Measurements from ENCODE around the gene C17orf100.

C17orf100 gene

GRCh38 chr17:6668219-6668618, 16.7 kb downstream of the C17orf100 start:
- H3K4me3 ChIP-seq (ENCODE audit: low read depth, low read length): no peak overlapping the region

- H3K4me3 ChIP-seq (ENCODE audit: low read depth, low read length): no peak overlapping the region
These were observed 17.3 kb downstream of the C17orf100 start for GRCh38 chr17:6668727-6669425.

GRCh38 chr17:6669479-6670212, 18.1 kb downstream of the C17orf100 start:
- H3K4me3 ChIP-seq (ENCODE audit: low read depth, low read length): no peak overlapping the region

GRCh38 chr17:6670571-6670970, 19.0 kb downstream of the C17orf100 start:
- no peak overlapping the region for H3K4me3 ChIP-seq (ENCODE audit: low read depth, low read length)

GRCh38 chr17:6670999-6671398, 19.4 kb downstream of the C17orf100 start:
- no peak overlapping the region for H3K4me3 ChIP-seq (ENCODE audit: low read depth, low read length)

GRCh38 chr17:6671431-6671830, 19.9 kb downstream of the C17orf100 start:
- H3K4me3 ChIP-seq (ENCODE audit: low read depth, low read length): no peak overlapping the region

- no peak overlapping the region for H3K4me3 ChIP-seq (ENCODE audit: low read depth, low read length)
These were observed 23.0 kb downstream of the C17orf100 start for GRCh38 chr17:6674586-6674985.

GRCh38 chr17:6675201-6675825, 23.8 kb downstream of the C17orf100 start:
- H3K4me3 ChIP-seq (ENCODE audit: low read depth, low read length): no peak overlapping the region

- H3K4me3 ChIP-seq (ENCODE audit: low read depth, low read length): no peak overlapping the region
These were observed 25.2 kb downstream of the C17orf100 start for GRCh38 chr17:6676802-6677157.

GRCh38 chr17:6677158-6677831, 25.7 kb downstream of the C17orf100 start:
- no peak overlapping the region for H3K4me3 ChIP-seq (ENCODE audit: low read depth, low read length)

GRCh38 chr17:6677946-6678345, 26.4 kb downstream of the C17orf100 start:
- H3K4me3 ChIP-seq (ENCODE audit: low read depth, low read length): no peak overlapping the region

- no peak overlapping the region for H3K4me3 ChIP-seq (ENCODE audit: low read depth, low read length)
These were observed 27.7 kb downstream of the C17orf100 start for GRCh38 chr17:6679241-6679640.

- H3K4me3 ChIP-seq (ENCODE audit: low read depth, low read length): no peak overlapping the region
These were observed 29.6 kb downstream of the C17orf100 start for GRCh38 chr17:6681176-6681575.

GRCh38 chr17:6681671-6682070, 30.1 kb downstream of the C17orf100 start:
- H3K4me3 ChIP-seq (ENCODE audit: low read depth, low read length): no peak overlapping the region

- no peak overlapping the region for H3K4me3 ChIP-seq (ENCODE audit: low read depth, low read length)
These were observed 30.8 kb downstream of the C17orf100 start for GRCh38 chr17:6682339-6682738.

- no peak overlapping the region for H3K4me3 ChIP-seq (ENCODE audit: low read depth, low read length)
These were observed 31.6 kb downstream of the C17orf100 start for GRCh38 chr17:6683081-6683684.

GRCh38 chr17:6683730-6684459, 32.3 kb downstream of the C17orf100 start:
- H3K4me3 ChIP-seq (ENCODE audit: low read depth, low read length): no peak overlapping the region

- H3K4me3 ChIP-seq (ENCODE audit: low read depth, low read length): no peak overlapping the region
These were observed 32.9 kb downstream of the C17orf100 start for GRCh38 chr17:6684460-6684783.

GRCh38 chr17:6684881-6685767, 33.6 kb downstream of the C17orf100 start:
- no peak overlapping the region for H3K4me3 ChIP-seq (ENCODE audit: low read depth, low read length)

- no peak overlapping the region for H3K4me3 ChIP-seq (ENCODE audit: low read depth, low read length)
These were observed 34.5 kb downstream of the C17orf100 start for GRCh38 chr17:6686026-6686425.

Measured in iPS-11a (cell line).